ENCODE measurements around the gene RARS1.

RARS1 gene

DNA sequence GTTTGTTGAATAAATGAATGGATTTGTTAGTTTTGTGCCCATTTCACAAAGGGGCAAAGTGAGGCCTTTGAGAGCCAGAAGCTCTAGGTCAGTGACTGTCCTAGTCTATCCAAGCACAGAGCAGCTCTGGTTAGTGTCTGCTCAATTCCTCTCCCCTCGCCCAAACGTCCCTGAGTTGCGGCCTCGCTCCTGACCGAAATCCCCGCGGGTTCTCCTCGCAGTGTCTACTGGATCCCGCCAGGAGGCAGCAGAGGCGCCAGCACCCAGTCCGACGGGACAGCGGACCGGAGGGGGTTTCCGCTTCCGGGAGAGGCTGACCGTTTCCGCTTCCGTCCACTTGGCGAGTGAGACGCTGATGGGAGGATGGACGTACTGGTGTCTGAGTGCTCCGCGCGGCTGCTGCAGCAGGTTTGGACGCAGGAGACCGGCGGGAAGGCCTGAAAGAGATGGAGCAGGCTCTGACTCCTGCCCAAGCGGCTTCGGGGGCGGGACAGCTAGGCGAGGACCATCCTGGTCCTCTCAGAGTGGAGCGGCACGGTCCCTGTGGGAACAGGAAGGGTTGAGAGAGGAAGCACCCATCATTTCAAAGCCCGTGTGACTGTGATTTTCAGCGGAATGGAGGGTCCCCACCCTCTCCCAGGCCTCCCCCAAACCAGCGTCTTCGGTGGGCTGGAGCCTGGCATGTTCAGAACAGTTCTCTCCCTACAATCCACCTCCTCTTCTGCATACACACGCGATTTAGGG is at the start of gene RARS1:
TSS of gene RARS1 (plus strand) at position 336 of the 744 bp plus-strand sequence. CDS start at position 364, 28 bp downstream.
- peak; percentile 72 to 79 for DNase-seq (ENCODE audit: low read depth in 2 of 2)

GRCh38 chr5:168438349-168438748 is 47.9 kb upstream of the RARS1 start:
- DNase-seq (ENCODE audit: low read depth in 2 of 2): no peak

GRCh38 chr5:168443533-168443932 is 42.7 kb upstream of the RARS1 start:
- DNase-seq (ENCODE audit: low read depth in 2 of 2): no peak

DNA sequence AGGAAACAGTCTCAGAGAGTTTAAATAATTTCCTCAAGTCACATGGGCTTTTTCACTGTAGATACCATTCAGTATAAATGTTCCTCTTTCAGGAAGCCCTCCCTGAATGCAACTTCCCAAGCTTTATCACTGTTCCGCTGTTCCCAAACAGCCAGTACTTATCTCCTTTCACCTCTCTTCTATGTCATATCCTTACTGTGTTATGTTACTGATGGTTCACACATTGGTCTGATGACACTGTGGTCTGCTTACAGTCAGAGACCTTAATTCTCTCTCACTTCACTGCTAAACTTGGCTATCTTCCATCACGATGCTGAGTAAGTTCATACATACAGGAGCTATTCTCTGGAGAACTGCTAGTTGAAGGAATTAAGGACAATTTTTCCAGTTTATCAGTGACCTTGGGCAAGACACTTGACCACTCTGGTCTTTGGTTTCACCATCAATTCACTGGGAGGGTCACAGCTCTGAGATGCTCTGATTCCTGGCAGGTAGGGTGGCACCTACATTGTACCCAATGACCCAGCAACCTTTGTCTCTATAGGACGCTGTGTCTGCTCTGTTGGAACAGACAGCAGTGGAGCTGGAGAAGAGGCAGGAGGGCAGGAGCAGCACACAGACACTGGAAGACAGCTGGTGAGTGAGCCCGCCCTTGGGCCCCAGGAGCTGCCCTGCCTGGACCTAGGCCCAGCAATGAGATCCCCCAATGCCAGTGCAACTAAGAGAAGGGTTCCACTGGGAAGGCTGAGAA is 42.1 kb upstream of the RARS1 start:
- no peak for DNase-seq (ENCODE audit: low read depth in 2 of 2)

DNA sequence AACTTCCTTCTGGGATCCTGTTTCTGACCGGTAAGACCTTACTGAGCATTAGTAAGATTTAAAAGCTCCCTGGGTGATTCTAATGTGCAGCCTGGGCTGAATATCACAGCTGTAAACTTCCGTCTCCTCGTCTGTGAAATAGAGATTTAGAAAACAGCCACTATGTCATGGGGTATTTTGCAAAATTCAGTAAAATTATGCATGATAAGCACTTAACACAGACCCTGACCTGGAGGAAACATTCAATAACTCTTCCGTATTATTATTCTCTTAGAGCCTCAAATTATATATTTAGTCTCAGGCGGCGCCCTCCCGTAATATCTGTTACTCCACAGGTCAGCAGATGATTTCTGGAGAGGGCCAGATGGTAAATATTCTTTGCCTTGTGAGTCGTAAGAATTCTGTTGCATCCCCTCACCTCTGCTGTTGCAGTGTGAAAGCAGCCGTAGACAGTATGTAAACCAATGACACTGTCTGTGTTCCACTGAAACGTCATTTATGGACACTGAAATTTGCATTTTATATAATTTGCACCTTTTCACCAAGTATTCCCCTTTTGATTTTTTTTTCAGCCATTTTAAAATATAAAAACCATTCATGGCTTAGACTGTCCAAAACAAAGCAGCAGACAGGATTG is 39.2 kb upstream of the RARS1 start:
- DNase-seq (ENCODE audit: low read depth in 2 of 2): no peak

- DNase-seq (ENCODE audit: low read depth in 2 of 2): no peak
Measured at GRCh38 chr5:168447808-168448207, 38.5 kb upstream of the RARS1 start.

- DNase-seq (ENCODE audit: low read depth in 2 of 2): no peak
Measured at GRCh38 chr5:168449166-168449565, 37.1 kb upstream of the RARS1 start.

- DNase-seq (ENCODE audit: low read depth in 2 of 2): no peak
Measured at GRCh38 chr5:168451565-168451964, 34.7 kb upstream of the RARS1 start.

GRCh38 chr5:168455201-168455600 is 31.1 kb upstream of the RARS1 start:
- no peak for DNase-seq (ENCODE audit: low read depth in 2 of 2)

DNA sequence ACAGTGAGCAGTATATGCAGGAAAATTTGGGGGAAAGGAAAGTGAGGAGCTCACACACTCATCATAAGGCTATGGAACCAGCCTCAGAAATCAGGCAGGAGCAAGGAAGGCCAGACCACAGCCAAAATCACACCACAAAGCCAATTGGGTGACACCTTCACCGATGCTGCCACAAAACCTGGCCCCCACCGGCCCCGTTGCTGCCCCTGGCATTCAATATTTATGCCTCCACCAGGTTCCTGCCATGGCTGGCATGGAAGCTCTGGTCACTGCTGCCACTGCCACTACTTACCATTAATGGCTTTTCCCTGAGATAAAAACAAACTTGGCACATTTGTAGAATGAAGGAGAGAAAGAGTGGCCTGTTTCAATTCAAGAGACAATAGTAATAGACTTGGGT is 28.7 kb upstream of the RARS1 start:
- no peak for DNase-seq (ENCODE audit: low read depth in 2 of 2)

DNA sequence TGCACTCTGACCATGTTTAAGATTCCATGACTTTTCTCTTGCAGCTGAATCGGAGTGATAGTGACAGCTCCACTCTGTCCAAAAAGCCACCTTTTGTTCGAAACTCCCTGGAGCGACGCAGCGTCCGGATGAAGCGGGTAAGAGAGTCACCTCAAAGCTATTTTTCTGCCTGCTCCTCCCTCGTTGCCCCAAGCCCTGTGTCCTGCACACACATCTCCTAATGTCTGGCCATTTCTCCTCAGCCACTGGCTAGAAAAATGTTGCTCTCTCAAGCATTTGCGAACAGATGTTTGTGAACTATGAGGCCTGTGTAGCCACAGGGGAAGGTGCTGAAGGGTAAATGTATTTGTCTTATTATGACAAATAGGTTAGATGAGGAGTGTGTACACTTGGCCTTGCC is 25.7 kb upstream of the RARS1 start:
- DNase-seq (ENCODE audit: low read depth in 2 of 2): no peak

- DNase-seq (ENCODE audit: low read depth in 2 of 2): no peak
Measured at GRCh38 chr5:168463081-168463480, 23.2 kb upstream of the RARS1 start.

DNA sequence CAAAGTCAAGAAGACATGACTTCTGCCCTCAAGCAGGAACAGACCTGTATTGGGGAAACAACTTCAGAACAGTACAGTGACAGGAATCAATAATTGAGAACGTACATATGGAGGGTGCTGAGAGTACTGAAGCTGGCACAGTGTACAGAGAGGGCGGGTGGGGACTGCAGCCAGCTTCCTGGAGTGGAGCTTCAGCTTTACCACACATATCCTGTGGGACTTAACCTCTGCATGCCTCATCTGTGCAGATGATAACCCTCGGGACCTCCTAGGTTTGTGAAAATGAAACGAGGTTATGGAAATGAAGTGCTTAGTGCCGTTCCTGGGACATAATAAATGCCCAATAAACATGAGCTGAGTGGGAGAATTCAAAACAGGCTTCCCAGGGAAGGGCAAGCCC is 22.1 kb upstream of the RARS1 start:
- no peak for DNase-seq (ENCODE audit: low read depth in 2 of 2)

DNA sequence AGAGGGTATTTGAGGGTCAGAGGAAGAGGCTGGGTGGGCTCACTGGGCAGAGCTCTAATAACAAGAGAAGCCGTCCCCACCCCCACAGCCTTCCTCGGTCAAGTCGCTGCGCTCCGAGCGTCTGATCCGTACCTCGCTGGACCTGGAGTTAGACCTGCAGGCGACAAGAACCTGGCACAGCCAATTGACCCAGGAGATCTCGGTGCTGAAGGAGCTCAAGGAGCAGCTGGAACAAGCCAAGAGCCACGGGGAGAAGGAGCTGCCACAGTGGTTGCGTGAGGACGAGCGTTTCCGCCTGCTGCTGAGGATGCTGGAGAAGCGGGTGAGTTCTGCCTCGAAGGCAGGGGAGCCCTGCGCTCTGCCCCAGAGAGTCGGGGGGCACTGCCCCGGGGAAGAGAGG is 21.6 kb upstream of the RARS1 start:
- DNase-seq (ENCODE audit: low read depth in 2 of 2): no peak

- DNase-seq (ENCODE audit: low read depth in 2 of 2): no peak
Measured at GRCh38 chr5:168467755-168468330, 18.4 kb upstream of the RARS1 start.

DNA sequence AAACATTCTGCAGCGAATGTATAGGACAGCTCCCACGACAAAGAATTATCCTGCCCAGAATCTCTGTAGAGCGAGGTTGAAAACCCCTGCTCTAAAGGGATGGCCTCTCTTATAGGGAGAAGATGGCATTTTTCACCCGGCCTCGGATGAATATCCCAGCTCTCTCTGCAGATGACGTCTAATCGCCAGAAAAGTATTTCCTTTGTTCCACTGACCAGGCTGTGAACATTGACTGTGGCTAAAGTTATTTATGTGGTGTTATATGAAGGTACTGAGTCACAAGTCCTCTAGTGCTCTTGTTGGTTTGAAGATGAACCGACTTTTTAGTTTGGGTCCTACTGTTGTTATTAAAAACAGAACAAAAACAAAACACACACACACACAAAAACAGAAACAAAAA is 17.4 kb upstream of the RARS1 start:
- DNase-seq (ENCODE audit: low read depth in 2 of 2): no peak

DNA sequence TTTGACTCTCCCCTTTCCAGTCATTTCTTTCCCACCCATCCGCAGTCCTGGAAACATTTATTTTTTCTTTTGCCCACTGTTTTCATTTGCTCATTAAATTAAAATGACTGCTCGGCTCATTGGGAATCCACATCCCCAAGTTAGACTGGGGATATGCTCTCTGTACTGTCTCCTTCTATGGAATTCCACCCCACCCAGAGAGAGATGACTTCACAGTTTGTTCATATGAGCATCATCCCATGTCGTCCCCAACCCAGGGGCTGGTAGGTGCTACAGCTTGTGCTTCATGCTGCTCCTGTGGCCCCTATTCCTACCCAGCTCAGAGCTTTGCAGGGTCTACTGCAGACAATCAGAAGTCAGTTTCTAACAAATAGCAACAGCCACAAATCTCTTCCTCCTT is 16.5 kb upstream of the RARS1 start:
- no peak for DNase-seq (ENCODE audit: low read depth in 2 of 2)

DNA sequence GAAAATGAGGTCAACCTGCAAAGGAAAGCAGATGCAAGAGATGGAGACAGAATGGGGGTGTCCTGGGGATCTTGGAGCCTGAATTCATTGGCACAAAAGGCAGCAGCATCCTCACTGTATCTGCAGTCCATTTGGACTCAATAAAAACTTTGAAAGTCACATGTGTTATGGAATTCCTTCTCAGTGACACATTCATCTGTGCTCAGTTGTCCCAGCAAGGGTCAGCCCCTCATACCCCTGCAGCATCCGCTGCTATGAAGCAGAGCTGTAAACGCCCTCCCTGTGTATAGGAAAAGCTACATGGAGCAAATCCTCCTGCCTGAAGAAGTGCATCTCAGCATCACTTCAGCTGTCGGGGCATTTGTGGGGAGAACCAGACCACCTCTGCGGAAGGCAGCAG is 14.5 kb upstream of the RARS1 start:
- peak in 1 of 2 experiments; percentile 36 for DNase-seq (ENCODE audit: low read depth in 2 of 2)

DNA sequence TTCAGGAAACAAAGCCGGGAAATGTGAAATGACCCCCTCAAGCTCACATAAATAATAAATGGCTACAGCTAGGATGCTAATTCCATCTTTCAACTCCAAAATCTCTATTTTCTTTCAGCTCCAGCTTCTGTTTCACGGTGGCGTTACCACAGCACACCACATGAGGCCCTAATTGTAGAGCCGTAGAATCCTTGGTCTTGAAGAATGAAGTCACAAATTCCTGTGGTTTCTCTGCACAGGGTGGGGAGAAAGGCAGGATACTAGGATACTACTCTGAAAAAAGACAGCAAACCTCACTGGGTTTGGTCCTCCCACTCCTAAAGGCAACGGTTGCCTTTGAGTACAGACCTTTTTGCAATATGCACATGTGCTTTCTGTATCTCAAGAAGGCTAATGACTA is 13.9 kb upstream of the RARS1 start:
- DNase-seq (ENCODE audit: low read depth in 2 of 2): peak; percentile 92

- DNase-seq (ENCODE audit: low read depth in 2 of 2): no peak
Measured at GRCh38 chr5:168474319-168474718, 12.0 kb upstream of the RARS1 start.

- DNase-seq (ENCODE audit: low read depth in 2 of 2): peak; percentile 39 to 43
Measured at GRCh38 chr5:168477060-168477459, 9.2 kb upstream of the RARS1 start.

DNA sequence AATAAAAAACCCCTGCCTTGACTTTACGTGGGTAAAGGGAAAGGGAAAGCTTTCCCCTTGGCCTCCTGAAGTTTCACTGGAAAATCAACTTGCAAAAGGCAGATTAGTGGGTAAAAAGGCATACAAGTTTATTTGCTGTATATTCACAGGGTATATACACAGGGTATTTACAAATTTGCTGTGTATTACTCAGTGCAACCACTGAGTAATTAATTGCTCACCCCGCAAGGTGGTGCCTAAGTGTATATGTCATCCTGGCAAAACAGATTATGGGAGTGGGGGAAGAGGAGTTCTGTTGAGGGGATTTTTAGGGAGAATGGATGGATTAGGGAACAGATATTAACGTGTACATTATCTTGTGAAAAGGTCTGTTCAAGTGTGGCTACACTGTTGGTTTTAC is 7.1 kb upstream of the RARS1 start:
- no peak for DNase-seq (ENCODE audit: low read depth in 2 of 2)

DNA sequence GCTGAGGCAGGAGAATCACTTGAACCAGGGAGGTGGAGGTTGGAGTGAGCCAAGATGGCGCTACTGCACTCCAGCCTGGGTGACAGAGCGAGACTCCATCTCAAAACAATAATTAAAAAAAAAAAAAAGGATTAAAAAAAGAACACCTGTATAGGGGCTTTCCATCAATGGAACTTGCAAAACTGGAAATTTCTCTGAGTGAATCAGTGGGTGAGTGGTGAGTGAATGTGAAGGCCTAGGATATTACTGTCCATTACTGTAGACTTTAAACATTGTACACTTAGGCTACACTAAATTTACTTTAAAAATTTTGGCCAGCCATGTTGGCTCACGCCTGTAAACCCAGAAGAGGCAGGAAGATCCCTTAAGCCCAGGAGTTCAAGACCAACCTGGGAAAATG is 5.7 kb upstream of the RARS1 start:
- no peak for DNase-seq (ENCODE audit: low read depth in 2 of 2)

Data from fibroblast of skin of left biceps (primary cell).